HuH-7.5 (cell line): Measurements from ENCODE around the gene SLC12A4.
A peak's percentile ranks its signal among the peaks of the same experiment; 100 is the strongest.

ENCODE experiments used
- DNase-seq: peaks from one replicate; pipeline ENCODE4 v3.0.0; 2011; ENCODE audit warnings: low spot score

Gene SLC12A4

DNA sequence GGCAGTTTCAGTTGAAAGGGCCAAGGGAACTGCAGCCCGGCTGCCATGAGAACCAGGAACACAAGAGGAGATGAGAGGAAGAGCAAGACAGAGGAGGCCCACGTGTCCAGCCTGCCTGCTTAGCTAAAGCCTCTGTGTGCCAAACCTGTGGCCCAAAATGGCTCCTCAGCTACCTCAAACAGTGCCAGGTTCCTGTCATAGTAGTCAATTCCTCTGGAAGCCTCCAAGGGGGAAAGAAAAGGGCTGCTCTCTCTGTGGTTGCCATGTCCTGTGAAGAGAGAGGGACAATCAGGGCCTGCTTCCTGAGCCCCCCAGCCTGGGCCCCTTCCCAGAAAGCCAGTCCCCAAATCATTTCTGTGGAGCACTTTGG lies 5.2 kb downstream of the SLC12A4 start:
- no peak for DNase-seq

DNA sequence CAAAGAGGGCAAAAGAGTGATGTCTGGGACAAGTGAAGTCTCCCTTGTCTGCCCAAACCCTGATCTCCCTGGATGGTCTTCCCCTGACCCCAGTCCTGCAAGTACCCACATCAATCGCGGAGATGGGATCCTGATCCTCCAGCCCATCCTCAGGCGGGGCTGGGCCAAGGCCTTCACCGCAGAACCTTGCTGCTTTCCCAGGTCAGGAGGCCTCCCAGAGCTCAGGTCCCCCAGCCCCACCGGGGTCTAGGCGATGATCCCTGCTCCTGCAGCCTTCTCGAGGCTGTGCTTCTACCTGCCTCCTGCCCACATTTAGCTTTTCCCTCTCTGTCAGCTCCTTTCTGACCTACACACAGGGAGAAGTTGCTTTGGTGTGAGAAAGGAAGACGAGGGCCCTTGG lies 6.3 kb downstream of the SLC12A4 start:
- no peak for DNase-seq

DNA sequence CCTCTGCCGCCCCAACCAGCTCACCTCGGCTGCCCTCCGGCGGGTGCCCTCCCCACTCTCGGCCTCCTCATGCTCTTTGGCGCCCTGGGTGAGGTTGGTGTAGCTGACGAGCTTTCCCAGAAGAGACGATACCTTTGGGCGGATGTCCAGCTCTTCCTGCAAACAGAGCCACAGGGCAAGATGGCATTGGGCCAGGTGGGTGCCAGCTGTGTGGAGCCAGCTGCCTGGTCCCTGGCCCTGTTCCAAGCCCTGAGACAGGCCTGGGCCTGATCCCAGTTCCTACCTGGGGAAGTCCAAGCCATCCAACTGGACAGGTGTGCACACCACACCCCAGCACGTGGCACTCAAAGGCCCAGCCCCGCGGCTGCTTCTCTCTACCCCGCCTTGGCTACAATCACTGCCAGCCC lies 6.9 kb downstream of the SLC12A4 start:
- no peak for DNase-seq

DNA sequence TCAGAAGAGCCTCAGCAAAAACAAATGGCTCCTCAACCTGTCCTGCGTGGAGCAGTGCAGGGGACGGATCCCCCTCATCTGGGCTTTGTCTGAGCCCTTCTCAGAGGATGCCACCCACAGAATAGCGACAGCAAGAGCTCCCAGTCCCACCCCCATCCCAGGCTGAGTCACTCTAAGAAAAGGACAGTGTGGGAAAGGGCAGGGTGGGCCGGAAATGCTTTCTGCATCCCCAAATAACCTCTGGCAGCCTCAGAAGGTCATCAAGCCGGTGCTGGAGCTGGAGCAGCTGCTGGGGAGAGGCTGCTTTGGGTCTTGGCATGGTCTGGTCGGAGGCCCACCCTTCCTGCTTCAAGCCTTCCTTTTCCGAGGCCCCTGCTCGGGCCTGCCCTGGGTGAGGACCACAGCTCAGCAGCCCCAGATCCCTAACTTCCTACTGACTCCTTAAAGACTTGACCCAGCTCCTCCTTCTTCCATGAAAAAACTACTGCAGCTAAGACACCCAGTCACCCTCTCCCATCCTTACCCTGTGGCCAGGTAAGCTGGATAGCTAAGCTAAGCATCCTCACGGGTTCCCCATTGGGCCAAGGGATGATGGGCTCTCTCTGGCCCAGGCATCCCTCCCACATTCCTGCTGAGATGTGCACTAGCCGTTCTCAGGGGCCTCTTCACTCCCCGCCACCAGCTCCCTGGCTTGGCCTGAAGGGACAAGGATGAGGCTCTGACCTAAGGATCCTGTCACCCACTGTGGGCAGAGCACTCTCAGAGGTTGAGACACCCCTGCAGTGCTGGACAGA lies 8.7 kb downstream of the SLC12A4 start:
- no peak for DNase-seq

DNA sequence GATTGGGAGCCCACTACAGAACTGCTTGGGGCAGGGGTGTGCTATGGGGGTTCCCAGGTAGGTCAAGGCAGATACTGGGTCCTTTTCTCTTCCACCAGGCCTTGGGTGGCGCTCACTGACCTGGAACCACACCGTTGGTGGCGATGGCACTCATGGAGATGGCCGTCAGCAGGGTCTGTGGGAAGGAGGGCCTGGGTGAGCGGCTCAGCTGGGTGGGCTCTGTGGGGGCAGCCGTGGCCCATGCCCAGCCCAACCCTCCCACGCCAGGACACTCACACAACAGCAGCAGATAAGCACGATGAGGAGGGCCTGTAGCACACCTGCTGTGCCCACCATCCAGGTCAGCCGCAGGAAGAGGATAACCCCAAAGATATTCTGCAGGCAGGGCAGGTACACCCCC lies 10.8 kb downstream of the SLC12A4 start:
- no peak for DNase-seq

DNA sequence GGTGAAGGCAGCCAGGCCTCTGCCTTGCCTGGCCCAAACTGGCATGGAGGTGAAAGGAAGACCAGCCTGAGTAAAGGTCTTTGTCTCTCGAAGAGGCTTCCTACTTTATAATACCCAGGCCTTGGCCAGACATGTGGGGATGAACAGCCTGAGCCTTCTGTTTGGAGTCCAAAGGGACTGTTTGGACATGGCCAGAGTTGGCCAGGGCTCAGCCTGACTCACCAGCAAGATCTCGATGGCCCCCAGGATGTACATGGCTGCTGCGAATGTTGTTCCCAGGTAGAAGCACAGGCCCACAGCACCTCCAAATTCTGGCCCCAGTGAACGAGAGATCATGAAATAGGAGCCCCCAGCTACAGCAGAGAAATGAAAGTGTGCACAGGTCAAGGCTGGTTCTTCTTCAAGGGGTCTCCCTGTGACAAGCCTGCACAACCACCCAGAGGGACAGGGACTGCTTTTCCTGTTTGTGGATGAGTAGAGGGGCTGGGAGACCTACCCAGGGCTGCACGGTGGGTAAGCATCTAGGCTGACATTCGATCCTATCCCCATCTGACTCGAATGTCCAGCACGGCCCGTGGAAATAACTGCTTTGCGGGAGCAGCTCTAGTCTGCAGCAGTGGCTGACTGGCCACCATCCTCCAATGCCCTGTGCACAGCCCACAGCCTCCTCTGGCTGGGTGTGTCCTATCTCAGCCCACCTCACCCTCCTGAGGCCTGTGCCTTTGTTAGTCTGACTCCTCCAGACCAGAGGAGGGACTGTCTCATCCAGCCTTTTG lies 13.8 kb downstream of the SLC12A4 start:
- DNase-seq, result no peak

DNA sequence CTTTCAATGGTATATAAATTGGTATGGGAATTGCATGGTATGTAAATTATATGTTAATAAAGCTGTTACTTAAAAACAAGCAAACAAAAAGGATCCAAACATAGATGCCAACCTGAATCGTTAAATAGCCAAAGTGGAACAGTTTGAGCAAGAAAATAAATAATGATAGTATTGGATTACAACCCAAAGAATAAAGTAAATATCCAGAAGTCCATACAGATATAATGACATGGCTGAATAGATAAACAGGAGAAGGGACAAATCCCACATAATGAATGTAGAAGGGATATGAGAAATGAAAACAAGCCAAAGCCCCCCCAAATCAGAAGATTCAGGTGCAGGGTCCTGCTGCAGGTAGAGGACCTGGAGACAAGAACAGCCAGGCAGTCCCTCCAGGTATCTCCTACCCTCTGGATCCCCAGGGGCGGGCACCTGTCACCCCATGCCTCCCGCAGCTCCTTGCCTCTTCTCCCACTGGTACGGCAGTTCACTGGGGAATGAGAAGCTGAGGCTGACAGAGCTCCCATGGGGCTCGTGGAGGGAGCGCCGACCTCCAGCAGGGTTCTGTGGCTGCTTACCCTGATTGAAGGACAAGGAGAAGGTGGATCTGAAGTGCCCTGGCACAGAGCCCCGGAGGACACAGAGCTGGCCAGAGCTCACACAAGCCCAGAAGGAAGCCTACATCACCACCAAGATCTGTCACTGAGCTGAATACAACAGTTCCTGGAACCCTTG lies 14.6 kb downstream of the SLC12A4 start:
- no peak for DNase-seq

DNA sequence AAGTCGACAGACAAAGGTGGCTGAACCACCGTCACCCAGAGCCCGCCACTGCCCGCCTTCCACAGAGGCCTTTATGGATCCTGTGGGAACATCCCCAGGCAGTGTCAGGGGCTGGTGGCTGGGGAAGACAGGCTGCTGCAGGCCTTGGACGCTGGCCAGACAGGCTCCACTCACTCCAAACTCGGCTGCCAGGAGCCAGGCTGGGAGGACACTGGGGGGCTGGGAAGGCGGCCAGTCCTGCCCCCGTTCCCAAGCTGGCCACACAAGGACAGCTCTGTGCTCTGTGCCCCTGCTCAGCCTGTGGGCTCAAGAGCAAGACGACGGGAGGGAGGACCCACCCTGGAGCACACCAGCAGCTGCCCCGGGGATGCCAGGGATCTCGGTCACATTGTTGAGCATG lies 17.0 kb downstream of the SLC12A4 start:
- DNase-seq, result no peak

DNA sequence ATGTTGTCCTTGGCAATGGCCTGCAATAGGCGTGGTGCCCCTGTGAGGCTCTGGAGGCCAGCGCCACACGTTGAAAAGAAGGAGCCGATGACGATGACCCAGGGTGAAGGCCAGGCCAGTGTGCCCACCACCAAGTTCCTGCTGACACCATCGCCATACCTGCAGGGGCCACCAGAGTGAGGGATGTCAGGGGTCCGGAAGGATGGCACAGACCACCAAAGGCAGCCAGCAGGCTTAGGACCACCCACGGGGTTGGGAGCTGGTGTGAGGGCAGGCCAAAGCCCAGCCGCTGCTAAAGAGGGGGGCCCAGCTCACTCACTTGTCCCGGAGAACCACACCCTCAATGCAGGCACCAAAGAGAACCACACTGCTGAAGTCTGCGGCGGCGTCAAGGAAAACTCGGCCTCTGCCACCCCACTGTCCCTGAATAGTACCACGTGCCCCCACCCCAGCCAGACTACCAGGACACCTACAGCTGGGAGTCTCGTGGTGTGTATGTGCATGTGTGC lies 18.0 kb downstream of the SLC12A4 start:
- no peak for DNase-seq

DNA sequence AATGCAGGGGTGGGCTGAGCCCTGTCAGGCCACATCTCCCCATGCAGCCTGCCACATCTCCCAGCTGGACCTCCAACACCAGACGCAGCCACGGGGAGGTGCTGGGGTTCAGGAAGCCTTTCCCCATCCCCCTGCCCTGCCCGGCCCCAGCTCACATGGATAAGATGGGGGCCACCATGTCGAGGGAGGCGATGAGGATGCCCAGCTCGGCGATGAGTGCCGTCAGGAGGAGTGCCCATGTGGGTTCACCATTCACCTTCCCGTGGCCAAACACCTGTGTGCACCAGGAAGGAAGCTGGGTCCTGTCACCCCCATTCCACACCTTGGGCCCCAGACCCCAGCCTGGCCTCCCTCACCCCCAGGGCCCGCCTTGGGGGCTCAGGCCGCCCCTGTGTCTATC lies 18.8 kb downstream of the SLC12A4 start:
- no peak for DNase-seq

DNA sequence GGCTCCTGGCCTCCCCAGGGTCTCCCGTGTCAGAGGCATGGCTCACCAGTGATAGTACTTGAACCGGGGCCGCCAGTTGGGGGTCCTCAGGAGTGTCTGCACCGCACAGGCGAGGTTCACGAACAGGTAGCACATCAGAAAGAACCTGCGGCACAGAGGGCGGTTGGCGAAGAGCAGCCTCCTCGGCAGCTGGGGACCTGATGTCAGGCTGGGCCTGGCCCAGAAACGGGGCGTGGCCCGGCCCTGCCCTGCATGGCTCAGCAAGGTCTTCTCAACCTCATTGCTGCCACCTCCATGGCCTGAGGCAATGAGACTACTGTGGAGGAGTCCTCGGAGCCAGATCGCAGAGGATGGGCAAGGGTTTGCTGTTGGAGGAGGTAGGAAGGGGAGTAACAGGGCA lies 20.4 kb downstream of the SLC12A4 start:
- no peak for DNase-seq

DNA sequence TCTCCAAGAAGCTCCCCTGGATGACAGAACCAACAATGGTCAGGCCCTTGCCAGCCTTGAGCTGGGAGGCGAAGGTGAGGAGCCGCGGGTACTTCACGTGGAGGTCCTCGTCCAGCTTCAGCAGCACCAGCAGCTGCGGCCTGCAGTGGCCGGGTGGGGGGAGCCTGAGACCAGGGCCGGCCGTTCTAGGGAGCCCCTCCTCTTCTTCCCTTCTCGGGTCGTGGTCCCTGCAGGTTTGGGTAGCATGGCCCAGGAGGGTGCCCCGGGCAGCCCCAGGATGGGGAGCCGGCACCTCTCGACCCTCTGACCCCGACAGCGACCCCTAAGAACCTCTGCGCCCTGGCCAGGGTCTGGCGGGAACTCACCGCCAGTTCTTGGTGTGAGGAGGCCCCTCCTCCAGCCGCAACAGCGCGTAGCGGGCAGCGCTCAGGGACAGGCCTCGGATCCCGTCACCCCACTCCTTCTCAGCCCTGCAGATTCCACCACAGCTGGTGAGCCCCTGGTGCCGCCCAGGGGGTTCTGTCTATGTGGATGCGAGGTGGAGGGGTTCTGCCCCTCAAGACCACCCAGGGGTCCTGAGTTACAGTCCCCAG lies 21.4 kb downstream of the SLC12A4 start:
- no peak for DNase-seq

DNA sequence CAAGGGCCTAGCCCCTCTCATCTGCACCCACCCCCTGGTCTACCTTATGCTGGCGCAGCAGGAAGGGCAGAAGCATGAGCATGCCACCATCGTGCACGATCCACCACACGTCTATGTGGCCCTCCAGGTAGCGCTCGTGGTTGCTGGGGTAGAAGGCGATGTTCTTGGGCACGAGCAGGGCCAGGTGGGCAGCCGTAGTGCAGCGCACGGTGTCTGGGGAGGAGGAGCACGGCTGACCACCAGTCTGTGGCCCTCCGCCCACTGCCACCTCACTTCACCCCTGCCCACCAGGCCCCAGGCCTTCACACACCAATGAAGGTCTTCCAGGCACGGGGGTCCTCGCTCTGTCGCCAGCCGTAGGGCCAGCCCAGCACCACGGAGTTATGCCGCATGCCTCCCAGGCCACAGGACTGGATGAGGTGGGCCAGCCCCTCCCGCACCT lies 22.3 kb downstream of the SLC12A4 start:
- DNase-seq, result no peak

DNA sequence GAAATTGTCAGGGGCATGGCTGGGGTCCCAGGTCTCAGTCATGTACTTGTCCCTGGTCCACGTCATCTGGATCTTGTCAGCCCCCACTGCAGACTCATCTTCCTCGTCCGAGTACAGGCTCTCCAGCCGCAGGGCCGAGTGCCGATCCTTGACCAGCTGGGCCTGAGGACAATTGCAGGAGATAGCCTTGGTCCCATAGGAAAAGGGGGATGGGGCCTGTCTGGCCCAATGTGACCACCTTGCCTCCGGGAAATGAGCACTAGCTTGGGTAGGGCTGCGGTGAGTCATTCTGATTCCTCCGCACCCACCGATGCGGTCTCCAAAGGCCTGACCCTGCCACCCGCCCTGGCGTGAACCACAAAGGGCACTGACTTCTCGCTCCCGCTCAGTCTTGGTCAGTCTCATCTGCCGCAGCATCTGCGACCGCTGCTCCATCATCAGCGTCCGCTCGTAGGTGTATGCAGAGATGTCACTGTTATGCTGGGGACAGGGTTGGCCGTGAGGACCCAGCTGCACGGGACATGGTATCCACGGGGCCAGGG lies 23.0 kb downstream of the SLC12A4 start:
- no peak for DNase-seq

DNA sequence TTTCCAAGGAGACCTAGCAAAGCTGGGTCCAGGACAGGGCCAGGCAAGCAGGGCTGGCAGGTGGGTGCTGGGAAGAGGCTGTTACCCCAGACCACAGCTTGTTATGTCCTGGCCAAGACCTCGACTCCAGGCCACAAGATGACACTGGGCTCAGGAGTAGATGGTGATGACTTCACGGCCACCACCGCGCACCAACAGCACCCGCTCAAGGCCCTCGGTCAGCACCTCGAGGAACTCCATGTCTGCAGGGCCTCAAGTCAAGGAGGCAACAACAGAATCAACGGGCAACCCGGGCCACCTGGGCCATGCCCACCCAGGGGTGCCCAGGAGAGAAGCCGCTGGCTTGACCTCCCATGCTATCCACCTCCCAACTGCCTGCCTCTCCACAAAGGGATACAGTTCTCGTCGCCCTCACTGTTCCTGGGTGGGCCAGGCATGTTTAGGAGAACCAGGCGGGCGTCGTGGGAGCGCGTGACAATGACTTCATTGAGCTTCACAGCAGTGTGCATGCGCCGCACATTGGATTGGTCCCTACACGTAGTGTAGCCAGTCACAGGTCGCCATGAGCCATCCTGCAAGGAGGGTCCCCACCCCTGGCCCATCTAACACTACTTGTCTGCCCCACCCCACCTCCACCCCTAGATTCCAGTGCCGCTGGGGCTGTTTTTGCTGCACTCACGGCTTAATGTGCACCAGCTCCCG lies 23.6 kb downstream of the SLC12A4 start:
- no peak for DNase-seq

DNA sequence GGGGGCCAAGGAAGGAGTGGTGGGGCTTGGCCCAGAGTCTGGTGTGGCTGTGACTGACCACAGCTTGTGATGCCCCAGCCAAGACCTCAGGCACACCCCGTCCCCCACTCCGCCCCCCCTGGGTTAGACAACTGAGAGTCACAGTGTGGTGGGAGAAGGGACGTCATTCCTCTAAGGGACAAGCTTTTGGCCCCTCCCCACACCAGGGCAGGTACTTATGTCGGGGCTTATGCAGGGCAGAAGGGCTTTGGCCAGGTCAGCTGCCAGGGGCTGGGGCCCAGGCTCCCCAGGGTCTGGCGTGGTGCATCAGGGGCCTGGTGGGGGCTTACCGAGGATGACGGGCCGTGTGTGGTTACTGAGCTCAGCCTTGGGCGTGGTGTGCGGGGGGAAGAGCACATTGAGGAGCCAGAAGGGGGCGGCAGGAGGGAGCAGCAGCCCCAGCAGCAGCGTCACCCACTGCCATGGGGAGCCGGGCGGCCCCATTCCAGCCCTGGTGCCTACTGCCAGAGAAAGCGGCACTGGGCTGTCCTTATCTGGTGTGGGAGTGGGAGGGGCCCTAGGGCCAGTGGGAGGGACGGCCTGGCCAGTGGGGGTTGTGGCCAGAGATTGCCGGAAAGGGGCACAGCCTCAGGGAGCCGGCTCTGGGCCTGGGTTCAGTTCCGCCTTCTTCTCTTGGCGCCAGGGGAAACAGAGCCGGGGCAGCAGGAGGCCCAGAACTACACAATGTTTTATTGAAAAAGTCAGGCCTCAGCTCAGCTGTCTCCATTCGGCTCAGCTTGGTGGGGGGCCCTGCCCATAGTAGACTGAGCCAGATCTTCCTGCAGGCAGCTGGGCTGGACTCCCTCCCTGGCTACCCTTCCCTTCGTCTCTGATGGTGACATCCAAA lies 24.6 kb downstream of the SLC12A4 start, which contains the start of gene LCAT:
Gene LCAT, minus strand, starts transcription at position 502 of the 886 bp plus-strand sequence. Its CDS starts 19 bp downstream, at position 483.
- no peak for DNase-seq

DNA sequence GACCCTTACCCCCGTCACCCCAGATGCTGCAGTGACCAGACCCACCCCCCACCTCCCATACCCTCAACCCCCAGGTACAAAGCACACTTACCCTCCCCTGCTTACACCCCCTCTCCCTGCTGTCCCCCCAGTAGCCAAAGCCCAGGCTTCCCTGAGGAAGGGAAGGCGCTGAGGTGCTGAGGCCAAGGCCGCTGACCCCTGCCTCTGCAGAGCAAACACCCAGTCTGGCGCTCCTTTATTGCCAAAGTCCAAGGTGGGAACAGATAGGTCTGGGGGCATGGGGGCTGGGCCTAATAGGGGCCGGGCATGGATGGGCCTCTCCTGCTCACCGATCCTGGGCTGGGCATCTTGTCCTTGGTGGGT lies 25.2 kb downstream of the SLC12A4 start:
- DNase-seq, result peak; percentile 70

DNA sequence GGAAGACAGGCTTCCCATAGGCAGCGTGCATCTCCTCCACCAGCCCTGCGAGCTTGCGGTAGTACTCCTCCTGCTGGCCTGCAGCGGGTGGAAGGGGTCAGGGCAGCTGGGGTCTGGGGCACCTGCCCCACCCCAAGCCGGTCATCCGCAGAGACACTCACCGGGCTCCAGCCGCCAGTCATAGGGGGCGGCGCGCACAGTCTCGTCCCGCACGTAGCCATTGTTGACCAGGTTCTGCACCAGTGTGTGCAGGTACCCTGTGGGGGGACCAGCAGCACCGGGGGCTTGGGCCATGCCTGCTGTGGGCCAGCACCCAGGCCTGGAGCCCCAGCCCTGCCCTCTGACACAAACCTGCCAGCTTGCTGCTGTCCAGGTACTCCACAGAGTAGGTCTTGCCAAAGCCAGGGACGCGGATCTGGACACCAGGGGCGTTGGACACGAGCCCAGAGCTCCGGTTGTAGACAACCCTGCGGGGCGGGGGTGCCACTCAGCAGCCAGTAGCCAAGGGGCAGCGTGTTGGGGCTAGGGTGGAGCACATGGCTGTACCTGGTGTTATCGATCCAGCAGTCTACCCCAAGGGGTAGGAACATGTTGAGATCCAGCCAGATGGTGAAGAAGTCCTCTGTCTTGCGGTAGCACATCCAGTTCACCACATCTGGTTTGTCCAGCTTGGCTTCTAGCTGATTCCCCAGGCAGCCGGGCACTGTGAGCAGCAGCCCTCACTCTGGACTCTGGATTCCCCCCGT lies 25.8 kb downstream of the SLC12A4 start:
- DNase-seq, result no peak

DNA sequence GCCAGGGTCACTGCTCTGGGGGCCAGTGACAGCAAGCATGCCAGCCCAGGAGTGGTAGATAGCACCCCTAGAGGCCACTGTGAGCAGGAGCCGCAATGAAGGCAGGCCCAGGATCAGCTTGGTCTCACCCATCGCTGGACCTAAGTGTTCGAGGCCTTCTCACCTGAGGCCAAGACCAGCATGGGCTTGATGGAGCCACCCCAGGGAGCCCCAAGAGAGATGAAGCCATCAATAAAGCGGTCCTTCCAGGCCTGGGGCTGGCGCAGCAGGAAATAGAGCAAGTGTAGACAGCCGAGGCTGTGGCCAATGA lies 26.3 kb downstream of the SLC12A4 start:
- peak; percentile 84 for DNase-seq
